H9 (cell line): Measurements from ENCODE around the gene MAGEB17. TPM values are rescaled to one million over a fixed set of nuclear protein-coding genes. Genes with fewer than 3 reads are reported as not detected.
A peak's percentile ranks its signal among the peaks of the same experiment; 100 is the strongest.

Experiments
- DNase-seq: peaks from one replicate; pipeline ENCODE4 v3.0.0-alpha.2; 2017
- H2AFZ ChIP-seq: one replicate; pipeline ENCODE4 v1.6.1; 2013; ENCODE audit warnings: mild to moderate bottlenecking, low read length, control low read depth, moderate library complexity
- H2AK5ac ChIP-seq: 2 replicates; pipeline ENCODE4 v1.6.1; 2013; ENCODE audit warnings: low read length, control low read depth, mixed read lengths; ENCODE audit not compliant: insufficient read length
- H2BK120ac ChIP-seq: one replicate; pipeline ENCODE4 v1.6.1; 2013; ENCODE audit warnings: low read depth, mild to moderate bottlenecking, low read length, control low read depth, inconsistent platforms; ENCODE audit not compliant: poor library complexity, severe bottlenecking
- H2BK12ac ChIP-seq: 2 replicates; pipeline ENCODE4 v1.6.1; 2013; ENCODE audit warnings: low read length, control low read depth, mixed read lengths, low read depth; ENCODE audit not compliant: insufficient read length
- H2BK15ac ChIP-seq: 2 replicates; pipeline ENCODE4 v1.6.1; 2013; ENCODE audit warnings: low read depth, low read length, control low read depth
- H2BK20ac ChIP-seq: one replicate; pipeline ENCODE4 v1.6.1; 2013; ENCODE audit warnings: low read depth, mild to moderate bottlenecking, low read length, control low read depth, inconsistent platforms; ENCODE audit not compliant: poor library complexity, severe bottlenecking
- H2BK5ac ChIP-seq: 2 replicates; pipeline ENCODE4 v1.6.1; 2013; ENCODE audit warnings: low read length, control low read depth, mixed read lengths; ENCODE audit not compliant: insufficient read length
- H3K14ac ChIP-seq: 2 replicates; pipeline ENCODE4 v1.6.1; 2013; ENCODE audit warnings: low read length, control low read depth; ENCODE audit not compliant: insufficient read depth
- H3K18ac ChIP-seq: 2 replicates; pipeline ENCODE4 v1.6.1; 2013; ENCODE audit warnings: low read depth, mild to moderate bottlenecking, mixed read lengths, low read length, control low read depth; ENCODE audit not compliant: insufficient read length
- H3K23ac ChIP-seq: 2 replicates; pipeline ENCODE4 v1.6.1; 2013; ENCODE audit warnings: low read length, control low read depth, mixed read lengths, low read depth; ENCODE audit not compliant: insufficient read length
- H3K23me2 ChIP-seq: 2 replicates; pipeline ENCODE4 v1.6.1; 2013; ENCODE audit warnings: low read depth, mild to moderate bottlenecking, mixed read lengths, low read length, control low read depth; ENCODE audit not compliant: insufficient read length, poor library complexity, severe bottlenecking
- H3K27ac ChIP-seq: 2 replicates; pipeline ENCODE4 v1.5.1; 2013; ENCODE audit warnings: low read length, control low read depth, mixed read lengths, low read depth; ENCODE audit not compliant: insufficient read length
- H3K27me3 ChIP-seq: 2 replicates; pipeline ENCODE4 v1.6.1; 2013; ENCODE audit warnings: low read length, control low read depth, inconsistent platforms; ENCODE audit not compliant: insufficient read depth
- H3K4ac ChIP-seq: 2 replicates; pipeline ENCODE4 v1.6.1; 2013; ENCODE audit warnings: low read depth, mild to moderate bottlenecking, control low read depth, inconsistent platforms, low read length, moderate library complexity
- H3K4me1 ChIP-seq: 2 replicates; pipeline ENCODE4 v1.6.1; 2013; ENCODE audit warnings: low read length, control low read depth, inconsistent platforms; ENCODE audit not compliant: insufficient read depth
- H3K4me2 ChIP-seq: 2 replicates; pipeline ENCODE4 v1.6.1; 2013; ENCODE audit warnings: low read length, control low read depth, mixed read lengths; ENCODE audit not compliant: insufficient read length, insufficient read depth
- H3K56ac ChIP-seq: 2 replicates; pipeline ENCODE4 v1.6.1; 2013; ENCODE audit warnings: low read depth, mild to moderate bottlenecking, mixed read lengths, low read length, control low read depth; ENCODE audit not compliant: insufficient read length
- H3K79me1 ChIP-seq: 2 replicates; pipeline ENCODE4 v1.6.1; 2013; ENCODE audit warnings: low read depth, mild to moderate bottlenecking, moderate library complexity, low read length, control low read depth, inconsistent platforms; ENCODE audit not compliant: insufficient read depth, poor library complexity, severe bottlenecking
- H3K79me2 ChIP-seq: 2 replicates; pipeline ENCODE4 v1.6.1; 2013; ENCODE audit warnings: low read length, control low read depth, inconsistent platforms; ENCODE audit not compliant: insufficient read depth
- H3K9ac ChIP-seq: 2 replicates; pipeline ENCODE4 v1.6.1; 2013; ENCODE audit warnings: low read length, control low read depth, mixed read lengths; ENCODE audit not compliant: insufficient read length; ENCODE audit errors: extremely low read depth
- H3K9me3 ChIP-seq: one replicate; pipeline ENCODE4 v1.6.1; 2013; ENCODE audit warnings: low read depth, low read length, inconsistent platforms; ENCODE audit not compliant: control insufficient read depth
- H3T11ph ChIP-seq: one replicate; pipeline ENCODE4 v1.6.1; 2013; ENCODE audit warnings: mild to moderate bottlenecking, low read length, control low read depth, inconsistent platforms
- H4K20me1 ChIP-seq: one replicate; pipeline ENCODE4 v1.6.1; 2013; ENCODE audit not compliant: control insufficient read depth, insufficient read length, insufficient read depth
- H4K5ac ChIP-seq: 2 replicates; pipeline ENCODE4 v1.6.1; 2013; ENCODE audit warnings: low read depth, mild to moderate bottlenecking, mixed read lengths, low read length, control low read depth; ENCODE audit not compliant: insufficient read length
- H4K8ac ChIP-seq: replicated peaks from 2 replicates; pipeline ENCODE4 v1.6.1; 2013; ENCODE audit warnings: low read length, control low read depth, mixed read lengths, low read depth; ENCODE audit not compliant: insufficient read length
- H4K91ac ChIP-seq: 2 replicates; pipeline ENCODE4 v1.6.1; 2013; ENCODE audit warnings: low read depth, mild to moderate bottlenecking, moderate library complexity, mixed read lengths, low read length, control low read depth; ENCODE audit not compliant: insufficient read length
- H3K27ac Mint-ChIP-seq, 3 experiments: 2 replicates in 2 of 3; 3 replicates in 1 of 3; pipeline ENCODE4 v1.8.0; 2020 to 2021; ENCODE audit warnings: mixed read lengths in 3 of 3, mild to moderate bottlenecking in 1 of 3, moderate library complexity in 1 of 3
- H3K27me3 Mint-ChIP-seq: 2 replicates; pipeline ENCODE4 v1.8.0; 2021; ENCODE audit warnings: low read depth, mild to moderate bottlenecking, moderate library complexity, mixed read lengths
- H3K36me3 Mint-ChIP-seq, 3 experiments: 2 replicates in 2 of 3; 3 replicates in 1 of 3; pipeline ENCODE4 v1.8.0; 2020 to 2021; ENCODE audit warnings: low read depth in 3 of 3, mixed read lengths in 3 of 3; ENCODE audit not compliant: insufficient read depth in 1 of 3
- H3K4me1 Mint-ChIP-seq, 2 experiments: 2 replicates each; pipeline ENCODE4 v1.8.0; 2020; ENCODE audit warnings: mixed read lengths in 2 of 2
- H3K4me3 Mint-ChIP-seq, 2 experiments: 2 replicates in 1 of 2; 3 replicates in 1 of 2; pipeline ENCODE4 v1.8.0; 2020 to 2021; ENCODE audit warnings: mild to moderate bottlenecking in 2 of 2, mixed read lengths in 2 of 2, moderate library complexity in 1 of 2
- H3K9me3 Mint-ChIP-seq, 2 experiments: 2 replicates in 1 of 2; 3 replicates in 1 of 2; pipeline ENCODE4 v1.8.0; 2020; ENCODE audit warnings: mild to moderate bottlenecking in 2 of 2, mixed read lengths in 2 of 2, moderate library complexity in 1 of 2
- WGBS: extraction: QIAGEN DNeasy Blood & Tissue Kit; methylation state at CpG from one replicate; pipeline ENCODE4 v1.1.7; 2013; ENCODE audit warnings: missing lambda C conversion rate, low lambda C conversion rate, mixed read lengths; ENCODE audit not compliant: insufficient read length; ENCODE audit errors: extremely low coverage; 5-methylcytosine and 5-hydroxymethylcytosine counted together
- total RNA-seq: library from RNA; stranded (reverse); gene quantifications from 2 replicates; pipeline ENCODE4 v1.2.1, GENCODE V29; 2021
- TF ChIP-seq, protein P1 (sequence below): fragments of 200-600 bp; sonication (generic); conservative IDR thresholded peaks from 3 replicates; pipeline ENCODE4 v1.8.0; 2021; ENCODE audit warnings: antibody characterized with exemption, mild to moderate bottlenecking

MAGEB17 gene
- total RNA-seq, 1 experiment from 2014 or later, result 0.74 TPM

DNA sequence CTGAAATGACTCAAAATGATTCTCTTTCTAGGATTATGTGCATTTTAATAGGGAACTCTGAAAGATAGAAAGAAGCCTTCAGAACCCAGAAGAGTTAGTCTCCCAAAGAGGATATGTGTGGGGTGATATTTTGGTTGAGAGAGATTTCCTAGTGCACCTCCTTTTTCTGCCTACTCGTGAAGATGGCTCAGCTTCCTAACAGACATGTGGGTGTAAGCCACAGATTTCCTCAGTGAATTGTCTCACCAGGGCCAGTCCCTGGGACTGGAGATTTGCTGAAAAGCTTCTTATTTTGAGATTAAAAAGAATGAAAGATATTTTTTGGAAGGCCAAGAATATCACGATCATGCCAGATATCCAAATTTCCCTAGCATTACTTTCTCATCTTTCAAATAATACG lies 42.8 kb downstream of the MAGEB17 start:
- no peak overlapping the region for H2BK15ac ChIP-seq
- no peak overlapping the region for H3K56ac ChIP-seq
- Mint-ChIP-seq H3K27me3 (no peaks in the 10 kb centered on the region), H3K4me3 (no peak overlapping the region), H3K9me3 (no peaks in the 10 kb centered on the region; a peak in 1 of 5 replicates), H3K4me1 (peaks cover 29 to 43% of the 10 kb centered on the region in 2 experiments), H3K36me3 (peaks cover 0 to 2% (median 0%) of the 10 kb centered on the region in 3 experiments; a peak in 3 of 7 replicates), H3K27ac (peak overlapping the region in 1 of 3 experiments; percentile 51; a peak in 1 of 7 replicates)
- H2BK12ac ChIP-seq, result no peak overlapping the region
- H3K4me1 ChIP-seq, result peaks cover 9% of the 10 kb centered on the region
- TF ChIP-seq, protein P1, sequence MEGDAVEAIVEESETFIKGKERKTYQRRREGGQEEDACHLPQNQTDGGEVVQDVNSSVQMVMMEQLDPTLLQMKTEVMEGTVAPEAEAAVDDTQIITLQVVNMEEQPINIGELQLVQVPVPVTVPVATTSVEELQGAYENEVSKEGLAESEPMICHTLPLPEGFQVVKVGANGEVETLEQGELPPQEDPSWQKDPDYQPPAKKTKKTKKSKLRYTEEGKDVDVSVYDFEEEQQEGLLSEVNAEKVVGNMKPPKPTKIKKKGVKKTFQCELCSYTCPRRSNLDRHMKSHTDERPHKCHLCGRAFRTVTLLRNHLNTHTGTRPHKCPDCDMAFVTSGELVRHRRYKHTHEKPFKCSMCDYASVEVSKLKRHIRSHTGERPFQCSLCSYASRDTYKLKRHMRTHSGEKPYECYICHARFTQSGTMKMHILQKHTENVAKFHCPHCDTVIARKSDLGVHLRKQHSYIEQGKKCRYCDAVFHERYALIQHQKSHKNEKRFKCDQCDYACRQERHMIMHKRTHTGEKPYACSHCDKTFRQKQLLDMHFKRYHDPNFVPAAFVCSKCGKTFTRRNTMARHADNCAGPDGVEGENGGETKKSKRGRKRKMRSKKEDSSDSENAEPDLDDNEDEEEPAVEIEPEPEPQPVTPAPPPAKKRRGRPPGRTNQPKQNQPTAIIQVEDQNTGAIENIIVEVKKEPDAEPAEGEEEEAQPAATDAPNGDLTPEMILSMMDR, result no peak
- no peaks in the 10 kb centered on the region for H4K20me1 ChIP-seq
- H3K23ac ChIP-seq, result no peak overlapping the region
- H2AFZ ChIP-seq, result no peak overlapping the region
- no peak overlapping the region for H2BK5ac ChIP-seq
- H3K14ac ChIP-seq, result no peak overlapping the region
- no peak overlapping the region for H3K27ac ChIP-seq
- no peak overlapping the region for H3K18ac ChIP-seq
- whole genome bisulfite sequencing, result no CpG with 5 or more reads among the region's 3 CpGs
- H3K9me3 ChIP-seq, result no peaks in the 10 kb centered on the region
- peak overlapping the region; percentile 16 for H2BK120ac ChIP-seq
- H3T11ph ChIP-seq, result no peak overlapping the region
- H4K91ac ChIP-seq, result no peak overlapping the region
- no peaks in the 10 kb centered on the region for H3K23me2 ChIP-seq
- no peak overlapping the region for H4K8ac ChIP-seq
- no peak overlapping the region for H4K5ac ChIP-seq
- no peaks in the 10 kb centered on the region for H3K27me3 ChIP-seq
- no peak overlapping the region for H2AK5ac ChIP-seq
- no peak overlapping the region for H3K4me2 ChIP-seq
- H3K79me1 ChIP-seq, result no peaks in the 10 kb centered on the region
- H3K9ac ChIP-seq, result no peak overlapping the region
- H3K4ac ChIP-seq, result no peak overlapping the region
- H3K79me2 ChIP-seq, result no peaks in the 10 kb centered on the region
- H2BK20ac ChIP-seq, result no peak overlapping the region
- DNase-seq, result no peak
